ENCODE data around the gene PRC1. TPM values are rescaled to one million over a fixed set of nuclear protein-coding genes. Genes with fewer than 3 reads are reported as not detected.

PRC1 gene
- total and polyA plus RNA-seq, 2 of the 13 experiments (the other 11 are each of a cell fraction or from before 2014, with no cell fraction given): 137 to 162 TPM

- TF ChIP-seq ELF1 (CRISPR knock-in tag; IDR thresholded peaks at IDR 0.05): peak; percentile 65
- peak; percentile 81; the same call in 1 of the 2 replicates for TF ChIP-seq TMF1 (CRISPR knock-in tag; IDR thresholded peaks at IDR 0.05; ENCODE audit: low read depth)
- no peak for TF ChIP-seq FIP1L1 (IDR thresholded peaks at IDR 0.05; ENCODE audit: borderline replicate concordance, insufficient read depth, low read depth, low read length)
- peak; percentile 84 for TF ChIP-seq ERF (CRISPR knock-in tag; IDR thresholded peaks at IDR 0.05)
- TF ChIP-seq NCOR1 (IDR thresholded peaks at IDR 0.05; ENCODE audit: borderline replicate concordance, low read length): no peak
- no peak for TF ChIP-seq TCF12 (IDR thresholded peaks at IDR 0.05)
- 0 out of 2 replicates have a peak, but pooled peaks have one; percentile 30 for TF ChIP-seq TCF12 (CRISPR knock-in tag; IDR thresholded peaks at IDR 0.05)
- TF ChIP-seq AGO2 (optimal IDR thresholded peaks at IDR 0.05; ENCODE audit: low read depth, low read length): peak; percentile 88
- no peak for TF ChIP-seq TCF7L2 (IDR thresholded peaks at IDR 0.05; ENCODE audit: low read depth, low read length)
- TF ChIP-seq ETS1 (CRISPR knock-in tag; IDR thresholded peaks at IDR 0.05): 0 out of 2 replicates have a peak, but pooled peaks have one; percentile 18
- peak; percentile 35; the same call in 1 of the 2 replicates for TF ChIP-seq ZNF589 (CRISPR knock-in tag; conservative IDR thresholded peaks at IDR 0.05)
- TF ChIP-seq HNF4G (IDR thresholded peaks at IDR 0.05; ENCODE audit: borderline replicate concordance, low read depth, low read length): no peak
- no peak; the same call in 1 of the 2 replicates for TF ChIP-seq HNF4G (CRISPR knock-in tag; IDR thresholded peaks at IDR 0.05; ENCODE audit: borderline replicate concordance, low read depth)
- TF ChIP-seq ZNF501 (CRISPR knock-in tag; IDR thresholded peaks at IDR 0.05): peak; percentile 84
- no peak for TF ChIP-seq GRHL1 (CRISPR knock-in tag; conservative IDR thresholded peaks at IDR 0.05)
- 0 out of 2 replicates have a peak, but pooled peaks have one; percentile 78 for TF ChIP-seq ZNF768 (CRISPR knock-in tag; IDR thresholded peaks at IDR 0.05)
- TF ChIP-seq POLR2G (IDR thresholded peaks at IDR 0.05; ENCODE audit: low read depth, low read length): peak; percentile 81
- peak; percentile 89 for TF ChIP-seq EEA1 (CRISPR knock-in tag; IDR thresholded peaks at IDR 0.05; ENCODE audit: borderline replicate concordance)
- TF ChIP-seq ARID3A (IDR thresholded peaks at IDR 0.05; ENCODE audit: low read depth, low read length): no peak
- TF ChIP-seq ZNF343 (CRISPR knock-in tag; IDR thresholded peaks at IDR 0.05): no peak
- TF ChIP-seq ZFP91 (CRISPR knock-in tag; IDR thresholded peaks at IDR 0.05; ENCODE audit: borderline replicate concordance): peak; percentile 87
These were observed 62.3 kb downstream of the PRC1 start, which contains the start of gene HDDC3 (continued) for GRCh38 chr15:90931828-90932659.

All from HepG2 (cell line).